ENCODE data around the gene MYLK2.
"Not testable (repeated sequence)": the region's sequence is repeated elsewhere in the genome, so short reads cannot be mapped to it uniquely, and the experiment has no call there.

The MYLK2 gene

DNA sequence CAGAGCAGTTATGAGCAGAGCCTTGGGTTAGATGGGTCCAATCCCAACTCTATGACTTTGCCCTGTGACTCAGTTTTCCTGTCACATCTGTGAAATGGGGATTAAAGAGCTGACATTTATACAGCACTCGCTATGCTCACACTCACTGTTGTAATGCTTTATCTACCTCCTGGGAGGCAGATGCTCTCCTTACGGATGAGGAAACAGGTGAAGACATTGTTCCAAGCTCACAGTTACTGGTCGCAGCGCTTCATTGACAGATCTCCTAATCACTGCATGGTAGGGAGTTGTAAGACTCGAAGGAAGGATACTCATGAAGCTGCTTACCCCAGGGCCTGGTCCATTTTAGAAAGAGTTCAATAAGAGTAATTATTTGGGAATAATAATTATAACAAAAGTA lies 2.9 kb upstream of the MYLK2 start:
- DNase-seq, result no peak

DNA sequence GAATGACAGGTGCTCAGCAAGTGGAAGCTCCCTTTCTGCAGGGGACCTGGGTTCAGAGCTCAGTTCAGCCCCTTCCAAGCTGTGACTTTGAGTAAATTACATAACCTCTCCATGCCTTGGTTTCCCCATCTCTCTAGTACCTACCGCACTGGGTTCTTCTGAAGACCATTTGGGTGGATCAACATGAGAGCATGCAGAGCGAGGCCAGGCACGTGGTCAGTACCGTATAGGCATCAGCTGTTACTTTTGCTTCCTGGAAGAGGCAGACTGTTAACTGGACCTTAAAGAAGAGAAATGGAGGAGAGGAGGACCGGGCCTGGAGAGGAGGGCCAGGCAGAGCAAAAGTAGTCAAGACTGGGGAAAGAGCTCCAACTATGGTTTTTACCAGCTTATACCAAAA lies 1.7 kb upstream of the MYLK2 start:
- DNase-seq, result no peak

DNA sequence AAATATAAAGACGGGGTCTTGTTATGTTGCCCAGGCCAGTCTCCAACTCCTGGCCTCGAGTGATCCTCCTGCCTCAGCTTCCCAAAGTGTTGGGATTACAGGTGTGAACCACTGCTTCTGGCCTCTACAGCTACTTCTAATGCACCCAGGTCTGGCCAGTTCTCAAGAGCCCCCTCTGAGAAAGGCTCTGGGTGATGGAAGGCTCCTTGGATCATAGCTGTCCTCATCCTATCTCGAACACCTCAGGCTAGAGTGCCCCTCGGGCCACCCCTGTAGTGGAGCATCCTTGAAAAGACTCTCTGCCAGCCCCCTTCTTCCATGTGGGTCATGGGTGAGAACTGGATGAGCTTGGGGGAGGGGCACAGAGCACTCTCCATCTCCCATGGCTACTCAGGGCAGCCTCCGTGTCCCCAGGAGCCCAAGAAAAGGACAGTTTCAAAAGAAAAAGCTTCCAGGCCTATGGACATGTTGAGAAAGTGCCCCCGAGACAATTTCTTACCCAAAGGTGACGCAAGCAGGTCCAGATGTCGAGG lies 714 bp upstream of the MYLK2 start:
- DNase-seq, result no peak

DNA sequence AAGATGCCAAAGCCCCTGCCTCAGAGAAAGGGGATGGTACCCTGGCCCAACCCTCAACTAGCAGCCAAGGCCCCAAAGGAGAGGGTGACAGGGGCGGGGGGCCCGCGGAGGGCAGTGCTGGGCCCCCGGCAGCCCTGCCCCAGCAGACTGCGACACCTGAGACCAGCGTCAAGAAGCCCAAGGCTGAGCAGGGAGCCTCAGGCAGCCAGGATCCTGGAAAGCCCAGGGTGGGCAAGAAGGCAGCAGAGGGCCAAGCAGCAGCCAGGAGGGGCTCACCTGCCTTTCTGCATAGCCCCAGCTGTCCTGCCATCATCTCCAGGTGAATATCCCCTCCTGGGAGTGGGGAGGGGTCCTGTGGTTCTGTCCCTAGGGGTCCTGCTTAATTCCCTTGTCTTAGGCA lies 1.1 kb downstream of the MYLK2 start:
- DNase-seq, result no peak

DNA sequence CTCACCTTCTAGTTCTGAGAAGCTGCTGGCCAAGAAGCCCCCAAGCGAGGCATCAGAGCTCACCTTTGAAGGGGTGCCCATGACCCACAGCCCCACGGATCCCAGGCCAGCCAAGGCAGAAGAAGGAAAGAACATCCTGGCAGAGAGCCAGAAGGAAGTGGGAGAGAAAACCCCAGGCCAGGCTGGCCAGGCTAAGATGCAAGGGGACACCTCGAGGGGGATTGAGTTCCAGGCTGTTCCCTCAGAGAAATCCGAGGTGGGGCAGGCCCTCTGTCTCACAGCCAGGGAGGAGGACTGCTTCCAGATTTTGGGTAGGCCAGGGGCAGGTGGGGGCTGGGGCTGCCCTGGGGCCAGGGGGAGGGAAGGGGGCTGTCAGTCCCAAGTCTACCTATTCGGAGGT lies 2.3 kb downstream of the MYLK2 start:
- DNase-seq, result no peak

DNA sequence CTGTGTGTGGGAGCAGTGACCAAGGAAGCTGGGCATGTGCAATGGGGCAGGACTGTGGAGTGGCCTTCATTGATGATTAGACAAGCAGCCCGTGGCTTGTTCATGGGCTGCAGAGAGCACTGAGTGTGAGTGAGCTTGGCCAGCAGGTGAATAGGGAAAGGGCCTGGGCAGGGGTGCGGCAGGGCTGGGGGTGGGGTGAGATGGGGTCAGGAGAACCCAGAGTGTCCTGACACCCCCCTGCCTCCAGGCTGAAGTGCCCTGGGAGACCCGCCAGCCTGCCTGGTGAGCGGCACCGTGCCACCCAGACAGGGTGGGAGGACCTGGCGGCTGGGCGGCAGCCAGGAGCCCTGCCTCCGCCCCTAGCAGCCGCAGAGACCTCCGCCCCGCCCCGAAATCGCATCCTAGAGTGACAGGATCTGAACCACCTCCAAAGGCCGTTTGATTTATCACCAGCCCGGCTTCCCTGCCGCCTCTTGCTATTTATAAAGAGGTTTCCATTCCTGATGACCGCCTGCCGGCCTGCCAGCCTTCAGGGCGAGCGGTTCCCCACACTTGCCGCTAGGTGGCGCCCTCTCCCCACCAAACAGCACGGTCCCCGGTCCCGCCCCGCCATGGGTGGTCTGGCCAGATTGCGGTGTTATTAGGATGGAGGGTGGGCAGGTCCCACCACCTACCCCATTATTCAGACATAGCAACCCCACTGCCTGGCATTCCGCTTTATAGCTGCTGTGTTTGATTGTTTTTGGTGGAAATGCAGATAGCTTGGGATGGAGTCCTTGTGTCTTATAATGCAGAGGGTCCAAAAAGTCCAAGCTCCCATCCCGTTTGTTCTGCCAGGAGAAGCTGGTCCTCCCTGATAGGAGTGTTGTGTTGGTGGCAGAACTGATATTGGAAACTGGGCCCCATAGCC lies 3.5 kb downstream of the MYLK2 start:
- DNase-seq, result peak; percentile 79 to 82

DNA sequence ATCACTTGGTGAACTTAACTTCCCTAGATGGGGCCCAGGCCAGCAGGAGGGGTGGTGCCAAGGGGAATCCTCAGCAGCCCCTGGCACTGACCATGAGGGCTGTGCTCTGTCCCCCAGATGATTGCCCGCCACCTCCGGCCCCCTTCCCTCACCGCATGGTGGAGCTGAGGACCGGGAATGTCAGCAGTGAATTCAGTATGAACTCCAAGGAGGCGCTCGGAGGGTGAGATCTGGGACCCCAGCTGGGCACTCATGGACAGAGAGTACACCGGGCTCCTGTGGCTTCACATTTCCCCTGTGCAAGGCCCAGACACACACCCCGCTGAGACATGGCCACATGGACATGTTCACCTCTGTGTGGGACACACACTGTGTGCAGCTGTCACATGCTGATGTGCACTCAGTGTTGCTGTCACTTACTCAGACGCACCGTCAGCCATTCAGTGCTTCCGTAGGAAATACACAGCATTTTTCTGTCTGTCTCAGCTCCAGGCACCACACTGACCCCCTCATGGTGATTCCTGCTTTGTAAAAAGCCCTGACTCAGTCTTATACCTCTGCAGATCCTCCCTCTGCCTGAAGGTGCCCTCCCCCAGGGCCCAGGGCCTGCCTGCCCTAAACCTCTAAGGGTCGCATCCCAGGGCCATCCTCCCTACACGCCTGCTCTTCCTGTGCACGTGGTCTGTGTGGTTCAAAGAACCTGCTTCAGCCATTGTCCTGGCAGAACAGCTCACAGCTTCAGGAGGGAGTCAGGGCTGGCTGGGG lies 4.4 kb downstream of the MYLK2 start:
- peak in 1 of 2 experiments; percentile 15 for DNase-seq

DNA sequence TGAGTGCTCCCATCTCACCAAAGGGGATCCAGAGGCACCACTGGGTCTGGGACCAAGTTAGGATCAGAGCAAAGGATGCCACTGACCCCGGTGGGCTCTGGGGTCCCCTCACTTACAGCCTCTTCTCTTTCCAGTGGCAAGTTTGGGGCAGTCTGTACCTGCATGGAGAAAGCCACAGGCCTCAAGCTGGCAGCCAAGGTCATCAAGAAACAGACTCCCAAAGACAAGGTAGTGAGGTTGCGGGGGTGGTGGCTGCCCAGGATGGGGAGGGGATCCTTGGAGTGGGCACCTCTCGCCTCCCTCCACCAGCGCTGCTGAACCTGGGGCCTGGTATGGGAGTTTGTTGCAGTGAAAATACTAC lies 4.9 kb downstream of the MYLK2 start:
- DNase-seq, result no peak

DNA sequence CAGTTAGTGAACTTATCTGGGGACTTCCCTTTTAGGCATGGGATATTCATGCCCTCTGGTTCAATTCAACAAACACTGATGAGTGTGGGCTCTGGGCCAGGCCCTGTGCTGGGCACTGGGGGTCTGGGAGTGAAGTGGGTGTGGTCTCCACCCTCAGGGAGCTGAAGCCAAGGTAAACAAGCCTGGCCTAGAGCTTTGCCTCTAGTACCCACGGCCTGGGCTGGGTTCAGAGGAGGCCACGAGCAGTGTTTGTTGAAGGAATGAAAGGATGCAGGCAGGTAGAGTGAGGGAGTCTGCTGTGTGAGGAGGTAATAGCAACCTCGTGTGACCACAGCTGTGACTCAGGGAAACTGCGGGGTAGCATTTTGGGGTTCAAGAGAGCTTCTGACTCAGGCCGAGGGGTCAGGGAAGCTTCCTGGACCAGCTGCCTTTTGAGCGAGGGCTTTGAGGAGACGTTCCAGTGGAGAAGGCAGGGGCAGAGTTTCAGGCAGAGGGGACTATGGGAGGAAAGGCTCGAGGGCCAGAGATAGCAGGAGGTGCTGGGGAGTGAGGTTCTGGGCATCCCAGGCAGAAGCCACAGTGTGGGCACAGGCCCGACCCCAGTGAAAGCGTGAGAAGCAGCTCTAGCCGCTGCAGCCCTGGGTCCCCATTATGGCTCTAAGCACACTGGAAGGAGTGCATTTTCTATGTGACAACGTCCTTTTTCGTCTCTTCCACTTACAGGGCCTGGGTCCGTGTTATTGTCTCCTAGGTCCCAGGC lies 5.6 kb downstream of the MYLK2 start:
- DNase-seq, result peak; percentile 32 to 37

DNA sequence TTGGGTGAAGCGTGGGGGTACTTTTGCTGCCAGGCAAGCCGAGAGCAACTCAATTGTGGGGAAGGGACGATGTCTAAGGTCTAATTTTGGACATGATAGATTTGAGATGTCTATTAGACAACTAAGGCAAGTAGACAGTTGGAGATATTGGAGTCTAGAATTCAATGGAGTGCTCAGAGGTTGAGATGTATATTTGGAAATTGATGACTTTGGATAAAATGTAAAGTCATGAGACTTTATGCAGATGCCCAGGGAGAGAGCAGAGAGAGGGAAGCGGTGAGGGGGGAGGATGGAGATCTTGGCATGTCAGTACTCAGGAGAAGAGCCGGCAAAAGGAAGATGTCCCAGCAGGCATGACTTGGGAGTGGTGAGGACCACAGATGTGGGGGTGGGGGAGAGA lies 6.9 kb downstream of the MYLK2 start:
- no peak for DNase-seq

DNA sequence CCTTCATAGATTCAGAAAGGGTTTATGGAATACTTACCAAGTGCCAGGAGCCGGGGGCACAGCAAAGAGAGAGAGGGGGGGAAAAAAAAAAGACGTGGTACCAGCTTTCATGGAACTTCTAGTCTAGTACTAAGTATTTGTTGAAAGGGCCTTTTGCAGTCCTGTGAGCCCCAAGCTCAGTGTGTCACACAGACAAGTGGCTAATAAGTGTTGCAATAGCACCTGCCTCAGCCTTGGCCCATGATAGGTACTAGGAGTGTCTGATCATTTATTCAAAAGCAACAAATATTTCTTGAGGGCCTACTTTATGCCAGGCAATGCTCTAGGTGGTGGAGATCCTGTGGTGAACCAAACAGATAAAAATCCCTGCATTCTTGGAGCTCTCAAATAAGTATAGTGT lies 7.9 kb downstream of the MYLK2 start:
- DNase-seq, result no peak

DNA sequence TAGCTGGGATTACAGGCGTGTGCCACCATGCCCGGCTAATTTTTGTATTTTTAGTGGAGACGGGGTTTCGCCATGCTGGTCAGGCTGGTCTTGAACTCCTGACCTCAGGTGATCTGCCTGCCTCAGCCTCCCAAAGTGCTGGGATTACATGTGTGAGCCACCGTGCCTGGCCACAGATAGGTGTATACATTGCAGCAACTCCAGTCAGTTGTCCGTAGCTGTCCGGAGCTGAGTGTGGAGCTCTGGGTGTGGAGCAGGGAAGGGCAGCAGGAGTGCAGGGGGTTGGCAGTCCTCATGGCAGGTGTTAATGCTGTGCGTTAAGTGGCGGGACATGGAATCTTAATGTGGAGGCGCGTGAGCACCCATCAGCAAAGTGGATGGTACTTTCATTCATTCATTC lies 8.9 kb downstream of the MYLK2 start:
- not testable (repeated sequence) for DNase-seq

DNA sequence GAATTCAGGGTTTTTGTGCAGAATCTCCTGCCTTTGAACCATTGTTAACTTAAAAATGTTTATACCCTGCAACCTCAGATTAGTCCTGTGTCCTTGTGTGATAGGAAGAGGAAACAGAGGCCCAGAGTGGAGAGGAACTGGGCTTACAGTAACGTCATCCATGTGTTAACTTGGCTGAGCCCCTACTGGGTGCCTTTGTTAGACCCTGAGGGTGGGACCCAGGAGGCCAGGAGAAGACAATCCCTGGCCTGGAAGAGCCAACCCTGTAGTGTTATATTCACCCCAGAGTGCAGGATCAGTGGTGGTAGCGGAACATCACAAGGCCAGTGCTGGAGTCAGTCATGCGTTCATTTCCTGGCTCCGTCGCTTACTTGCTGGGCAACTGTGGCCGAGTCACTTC lies 10.6 kb downstream of the MYLK2 start:
- DNase-seq, result no peak

DNA sequence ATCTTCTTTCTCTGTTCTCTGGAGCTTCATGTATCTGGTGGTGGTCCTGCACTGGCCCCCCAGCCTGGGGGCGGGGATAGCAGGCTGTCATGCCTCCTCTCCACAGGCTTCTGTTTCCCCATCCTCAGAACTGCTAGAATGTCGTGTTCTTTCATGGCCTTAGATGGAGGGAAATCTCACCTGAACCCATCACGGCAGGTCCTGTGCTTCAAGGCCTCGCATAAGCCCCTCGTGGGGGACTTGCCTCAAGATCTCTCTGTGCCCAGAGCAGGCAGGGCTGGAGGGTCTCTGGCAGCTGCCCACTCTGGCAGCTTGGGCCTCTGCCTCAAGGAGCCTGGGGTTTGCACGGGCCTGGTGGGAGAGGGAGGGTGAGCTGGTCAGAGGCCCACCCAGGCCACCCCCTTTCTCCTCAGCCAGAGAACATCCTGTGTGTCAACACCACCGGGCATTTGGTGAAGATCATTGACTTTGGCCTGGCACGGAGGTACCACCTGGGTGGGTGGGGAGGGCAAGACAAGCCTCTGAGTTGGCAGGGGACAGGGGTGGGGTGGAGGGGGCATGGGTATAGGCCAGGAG lies 11.3 kb downstream of the MYLK2 start:
- DNase-seq, result no peak

DNA sequence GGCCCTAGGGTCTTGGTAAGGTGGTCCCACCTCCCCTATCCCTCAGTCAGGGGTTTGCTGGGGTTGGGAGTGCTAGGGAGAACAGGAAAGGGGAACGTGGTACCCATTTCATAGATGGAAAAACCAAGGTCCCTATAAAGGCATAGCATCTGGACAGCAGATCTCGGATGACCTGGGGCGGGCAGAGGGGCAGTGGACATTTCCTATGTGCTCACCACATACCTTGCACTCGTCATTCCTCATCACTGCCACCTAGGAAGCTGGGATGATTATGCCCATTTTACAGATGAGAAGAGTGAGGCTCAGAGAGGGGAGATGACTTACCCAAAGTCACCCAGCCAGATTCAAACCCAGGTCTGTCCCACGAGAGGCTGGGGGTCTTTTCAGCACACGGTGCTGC lies 12.1 kb downstream of the MYLK2 start:
- DNase-seq, result no peak

DNA sequence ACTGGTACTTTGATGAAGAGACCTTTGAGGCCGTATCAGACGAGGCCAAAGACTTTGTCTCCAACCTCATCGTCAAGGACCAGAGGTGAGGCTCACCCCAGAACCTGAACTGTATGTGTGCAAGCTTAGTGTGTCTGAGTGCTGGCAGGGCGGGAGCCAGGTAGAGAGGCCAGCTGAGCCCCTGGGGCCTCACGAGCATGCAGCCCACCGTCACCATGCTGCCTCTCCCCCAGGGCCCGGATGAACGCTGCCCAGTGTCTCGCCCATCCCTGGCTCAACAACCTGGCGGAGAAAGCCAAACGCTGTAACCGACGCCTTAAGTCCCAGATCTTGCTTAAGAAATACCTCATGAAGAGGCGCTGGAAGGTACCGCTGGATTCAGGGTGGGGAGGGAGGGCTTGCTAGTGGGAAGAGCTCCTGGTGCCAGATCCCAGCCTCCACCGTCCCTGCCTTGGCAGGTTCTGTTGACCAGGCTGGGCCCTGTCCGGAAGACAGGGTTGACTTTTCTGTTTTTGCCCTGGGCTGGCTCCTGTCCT lies 12.7 kb downstream of the MYLK2 start:
- DNase-seq, result no peak

DNA sequence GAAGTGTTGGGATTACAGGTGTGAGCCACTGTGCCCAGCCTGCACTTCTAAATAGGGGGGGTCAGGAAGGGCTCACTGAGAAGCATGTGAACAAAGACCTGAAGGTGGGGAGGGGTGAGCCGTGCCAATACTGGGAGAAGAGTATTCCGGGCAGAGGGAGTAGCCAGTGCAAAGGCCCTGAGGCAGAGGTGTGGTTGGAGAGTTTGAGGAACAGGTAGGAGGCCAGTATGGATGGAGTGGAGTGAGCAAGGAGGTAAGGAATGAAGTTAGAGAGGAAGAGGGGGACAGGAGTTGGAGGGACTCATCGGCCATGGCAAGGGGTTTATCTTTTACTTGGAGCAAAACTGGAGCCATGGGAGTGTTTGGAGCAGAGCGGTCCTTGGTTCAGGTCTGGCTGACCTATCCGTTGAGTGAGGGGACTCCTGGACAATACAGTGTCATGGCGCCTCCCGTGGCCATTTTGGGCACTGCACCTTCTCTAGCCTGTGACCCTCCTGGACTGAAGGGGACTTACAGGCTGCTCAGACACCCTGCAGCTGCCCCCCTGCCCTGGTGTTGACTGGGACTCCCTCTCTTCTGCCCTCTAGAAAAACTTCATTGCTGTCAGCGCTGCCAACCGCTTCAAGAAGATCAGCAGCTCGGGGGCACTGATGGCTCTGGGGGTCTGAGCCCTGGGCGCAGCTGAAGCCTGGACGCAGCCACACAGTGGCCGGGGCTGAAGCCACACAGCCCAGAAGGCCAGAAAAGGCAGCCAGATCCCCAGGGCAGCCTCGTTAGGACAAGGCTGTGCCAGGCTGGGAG lies 14.2 kb downstream of the MYLK2 start:
- DNase-seq, result peak; percentile 45 to 76

DNA sequence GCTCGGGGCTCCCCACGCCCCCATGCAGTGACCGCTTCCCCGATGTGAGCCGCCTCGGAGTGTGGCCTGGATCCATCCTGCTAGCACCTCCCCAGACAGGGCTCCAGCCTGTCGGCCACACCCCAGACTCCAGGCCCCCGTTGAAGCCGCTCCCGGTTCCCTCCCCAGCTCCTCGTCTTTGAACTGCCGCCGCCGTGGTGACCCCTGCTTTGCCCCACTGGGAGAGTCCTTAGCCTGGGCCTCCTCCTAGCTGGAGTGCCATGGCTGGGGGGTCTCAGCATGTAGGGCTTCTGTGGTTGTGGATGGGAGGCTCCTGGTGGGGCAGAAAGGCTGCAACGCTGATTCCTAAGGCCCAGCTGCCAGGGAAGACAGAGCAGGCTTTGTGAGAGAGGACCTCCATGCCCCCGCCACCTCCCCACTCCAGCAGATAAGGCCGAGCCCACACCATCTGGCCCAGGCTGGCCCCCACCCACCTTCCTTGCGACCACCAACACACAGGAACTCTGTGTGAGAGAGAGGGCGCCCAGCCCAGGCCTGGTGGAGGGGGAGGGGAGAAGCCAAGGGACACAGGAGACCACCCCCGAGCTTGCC lies 14.9 kb downstream of the MYLK2 start:
- DNase-seq, result no peak

DNA sequence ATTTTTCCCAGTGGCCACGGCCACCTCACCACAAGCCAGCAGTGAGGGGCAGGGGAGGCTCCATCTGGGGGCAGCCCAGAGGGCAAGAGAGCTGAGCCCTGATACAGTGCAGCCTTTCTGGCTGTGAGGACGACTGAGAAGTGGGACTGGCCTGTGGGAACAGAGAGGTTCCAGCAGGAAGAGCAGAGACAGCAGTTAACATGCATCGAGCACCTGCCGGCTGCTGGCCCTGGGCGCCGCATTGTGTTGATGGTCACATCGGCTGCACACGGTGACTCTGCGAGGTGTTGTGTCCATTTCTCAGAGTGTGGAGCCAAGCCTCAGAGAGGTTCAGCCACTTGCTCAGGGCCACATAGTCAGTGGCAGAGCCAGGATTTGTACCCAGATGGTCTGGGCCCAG lies 16.4 kb downstream of the MYLK2 start:
- peak; percentile 28 to 29 for DNase-seq

DNA sequence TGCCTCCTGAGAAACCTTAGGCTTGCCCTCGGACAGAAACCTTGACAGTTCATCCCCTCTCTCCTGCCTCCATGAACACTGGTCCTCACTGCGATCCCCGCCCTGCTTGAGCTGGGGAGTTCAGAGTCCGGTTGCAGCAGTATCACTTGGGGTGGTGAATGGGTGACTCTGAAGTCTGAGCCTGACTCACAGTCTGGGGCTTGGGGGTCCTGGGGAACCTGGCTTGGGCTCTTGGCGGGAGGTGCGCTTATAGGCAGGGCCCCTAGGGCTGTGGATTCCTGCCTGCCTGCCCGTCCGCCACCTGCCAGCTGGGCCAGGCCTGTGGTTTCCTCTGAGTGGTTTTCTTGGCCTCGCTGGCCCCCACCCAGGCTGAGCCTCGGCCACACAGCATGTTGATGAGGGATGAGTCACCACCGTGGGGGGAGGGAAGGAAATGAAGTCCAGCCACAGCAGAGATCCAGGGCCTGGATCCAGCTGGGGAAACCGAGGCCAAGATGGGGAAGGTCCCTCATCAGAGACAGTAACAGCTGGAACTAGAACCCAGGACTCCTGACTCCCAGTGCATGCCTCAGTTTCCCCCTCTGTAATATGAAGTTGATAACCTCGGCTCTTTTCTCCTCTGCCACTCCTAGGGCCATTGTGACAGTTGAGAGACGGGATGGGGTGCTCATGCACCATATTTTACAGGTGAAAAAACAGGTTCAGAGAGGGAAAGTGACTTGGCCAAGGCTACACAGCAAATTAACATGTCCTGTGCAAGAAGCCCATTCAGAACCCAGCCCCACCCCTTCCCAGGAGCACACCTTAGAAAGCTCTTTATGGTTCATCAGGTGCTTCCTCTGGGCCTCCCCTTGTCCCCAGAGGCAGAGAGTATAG lies 17.1 kb downstream of the MYLK2 start:
- peak; percentile 50 to 82 for DNase-seq
